ENCODE data around the gene ADRA2B.
"Not testable (repeated sequence)": the region's sequence is repeated elsewhere in the genome, so short reads cannot be mapped to it uniquely, and the experiment has no call there.

ADRA2B gene

DNA sequence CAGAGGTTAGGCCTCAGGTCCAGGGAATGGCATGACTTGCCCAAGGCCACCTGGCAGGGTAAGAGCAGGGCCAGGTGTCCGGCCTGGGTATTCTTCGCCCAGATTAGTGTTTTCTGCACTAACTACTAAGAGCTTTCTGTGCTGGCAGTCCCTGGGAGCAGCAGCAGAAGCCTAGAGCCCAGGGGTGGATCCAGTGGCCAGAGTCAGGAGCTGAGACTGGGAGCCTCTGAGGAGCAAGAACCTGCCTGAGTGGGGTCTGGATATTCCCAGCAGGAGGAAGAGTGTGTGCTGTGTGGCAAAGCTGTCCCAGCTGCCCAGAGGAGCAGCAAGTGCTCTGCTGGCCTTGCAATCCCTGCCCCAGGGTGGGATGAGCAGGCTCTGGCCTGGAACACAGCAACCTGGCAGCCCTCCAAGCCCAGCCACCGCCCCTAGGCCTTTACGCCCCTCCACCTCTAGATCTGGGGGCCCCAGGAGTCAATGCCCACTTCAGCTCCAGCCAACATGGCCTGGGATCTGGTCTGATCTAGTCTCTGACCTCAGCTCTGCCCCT, 50.9 kb downstream of the ADRA2B start:
- no peak for DNase-seq

DNA sequence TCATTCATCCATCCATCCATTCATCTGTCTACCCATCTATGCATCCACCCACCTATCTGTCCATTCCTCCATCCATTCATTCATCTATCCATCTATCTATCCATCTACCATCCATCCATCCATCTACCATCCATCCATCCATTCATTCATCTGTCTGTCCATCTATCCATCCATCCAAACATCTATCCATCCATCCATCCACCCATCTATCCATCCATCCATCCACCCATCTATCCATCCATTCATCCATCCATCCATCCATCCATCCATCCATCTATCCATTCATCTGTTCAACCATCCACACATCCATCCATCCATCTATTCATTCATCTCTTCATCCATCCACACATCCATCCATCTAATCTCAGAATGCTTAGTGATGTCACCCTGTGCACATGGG, 51.6 kb downstream of the ADRA2B start:
- DNase-seq, result not testable (repeated sequence)

DNA sequence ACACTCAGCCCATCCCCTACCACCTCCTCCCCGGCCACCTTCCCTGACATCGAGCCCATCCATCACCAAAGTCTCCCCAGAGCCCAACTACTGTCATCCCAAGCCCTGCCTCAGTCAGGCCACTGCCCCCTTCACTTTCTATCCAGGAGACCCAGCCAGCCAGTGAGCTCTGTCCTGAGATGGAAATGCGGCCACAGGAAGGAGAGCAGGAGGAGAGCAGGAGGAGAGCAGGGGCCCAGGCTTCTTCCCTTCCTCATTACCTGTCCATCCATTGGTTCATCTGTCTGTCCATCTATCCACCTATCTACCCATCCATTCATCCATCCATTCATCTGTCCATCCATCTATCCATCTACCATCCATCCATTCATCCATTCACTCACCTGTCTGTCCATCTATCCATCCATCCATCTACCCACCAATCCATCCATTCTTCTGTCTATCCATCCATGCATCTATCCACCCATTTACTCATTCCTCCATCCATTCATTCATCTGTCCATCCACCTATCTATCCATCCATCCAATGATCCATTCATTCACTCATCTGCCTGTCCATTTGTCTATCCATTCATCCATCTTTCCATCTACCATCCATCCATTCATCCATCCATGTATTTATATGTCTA, 52.2 kb downstream of the ADRA2B start:
- DNase-seq, result not testable (repeated sequence)

DNA sequence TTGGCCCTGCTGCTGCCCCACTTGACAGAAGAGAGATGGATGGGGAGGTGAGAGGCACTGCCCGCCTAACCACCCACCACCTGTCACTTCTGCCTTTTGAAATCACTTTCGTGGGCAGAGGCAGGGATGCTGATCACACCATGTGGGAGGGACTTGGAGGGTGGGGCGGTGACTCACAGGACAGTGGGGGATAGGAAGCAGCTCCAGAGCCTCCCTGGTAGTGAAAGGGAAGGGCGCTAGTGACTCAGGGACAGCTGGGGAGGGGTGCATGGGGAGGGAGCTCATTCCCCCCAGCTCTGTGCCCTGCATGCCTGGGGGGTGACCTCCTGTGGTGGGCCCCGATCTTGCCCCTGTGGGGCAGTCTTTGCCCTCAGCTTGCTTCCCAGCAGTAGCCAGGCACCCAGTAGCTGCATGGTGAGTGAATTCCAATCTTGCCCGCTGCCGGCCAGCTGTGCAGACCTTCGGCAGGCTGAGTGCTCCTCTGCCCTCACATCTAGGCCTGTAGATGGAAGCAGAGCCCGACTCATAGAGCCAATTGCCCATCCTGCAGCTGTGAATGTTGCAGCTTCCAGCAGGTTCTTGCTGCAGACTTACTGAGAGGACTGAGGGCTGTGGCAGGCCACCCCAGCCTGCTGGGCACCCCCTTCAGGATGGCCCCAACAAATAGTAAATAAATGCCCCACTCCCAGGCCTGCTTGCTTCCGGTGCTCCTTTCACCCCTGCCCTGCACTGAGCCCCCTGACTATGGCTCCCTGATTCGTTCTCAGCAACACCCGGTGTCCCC, 53.1 kb downstream of the ADRA2B start:
- not testable (repeated sequence) for DNase-seq
